MCF 10A (cell line): ENCODE results near the gene CACNG7. TPM values are rescaled to one million over a fixed set of nuclear protein-coding genes. Genes with fewer than 3 reads are reported as not detected.
A peak's percentile ranks its signal among the peaks of the same experiment; 100 is the strongest.

Source experiments
- BruUV-seq: library from RNA; stranded (reverse); fragments of 400-500 nt; replicated peaks from 2 replicates; lab custom pipeline; 2021; lab: Mats Ljungman, UMichigan
- CTCF ChIA-PET: fragments of 300-600 bp; sonication (Branson Sonifier 250); formaldehyde crosslinking; extraction: SDS; loops from one replicate; lab custom pipeline; 2021; ENCODE audit warnings: antibody characterized with exemption, inconsistent platforms; lab: Yijun Ruan, JAX
- POLR2A ChIA-PET: fragments of 300-600, 350-650 bp; sonication (Branson Sonifier 250); formaldehyde crosslinking; extraction: SDS; loops from one replicate; lab custom pipeline; 2020; ENCODE audit warnings: antibody characterized with exemption, inconsistent platforms; lab: Yijun Ruan, JAX
- DNase-seq: peaks from one replicate; pipeline ENCODE4 v3.0.0-alpha.2; 2018; ENCODE audit not compliant: unreplicated experiment
- H3K27ac Mint-ChIP-seq: one replicate; pipeline ENCODE4 v1.8.0; 2022; ENCODE audit warnings: mild to moderate bottlenecking, low read depth, mixed read lengths; ENCODE audit not compliant: unreplicated experiment
- H3K27me3 Mint-ChIP-seq: one replicate; pipeline ENCODE4 v1.8.0; 2022; ENCODE audit warnings: mixed read lengths; ENCODE audit not compliant: insufficient read depth, unreplicated experiment
- H3K36me3 Mint-ChIP-seq: one replicate; pipeline ENCODE4 v1.8.0; 2022; ENCODE audit warnings: mild to moderate bottlenecking, moderate library complexity, mixed read lengths; ENCODE audit not compliant: insufficient read depth, unreplicated experiment
- H3K4me1 Mint-ChIP-seq: one replicate; pipeline ENCODE4 v1.8.0; 2022; ENCODE audit warnings: mixed read lengths; ENCODE audit not compliant: insufficient read depth, unreplicated experiment
- H3K4me3 Mint-ChIP-seq: one replicate; pipeline ENCODE4 v1.8.0; 2022; ENCODE audit warnings: mild to moderate bottlenecking, moderate library complexity, mixed read lengths; ENCODE audit not compliant: unreplicated experiment
- H3K9me3 Mint-ChIP-seq: one replicate; pipeline ENCODE4 v1.8.0; 2022; ENCODE audit warnings: mixed read lengths; ENCODE audit not compliant: unreplicated experiment
- CTCF ChIP-seq: fragments of 200-600 bp; IDR thresholded peaks from one replicate; pipeline ENCODE4 v1.8.0; 2022; ENCODE audit warnings: antibody characterized with exemption, mild to moderate bottlenecking; ENCODE audit not compliant: unreplicated experiment
- intact Hi-C: fragments of 100-400 bp; cut with micrococcal nuclease; formaldehyde crosslinking; loops from 2 replicates; pipeline ENCODE4 v1.14.1; 2022
- total RNA-seq: library from RNA; stranded (reverse); gene quantifications from 2 replicates; pipeline ENCODE4 v1.2.3, GENCODE V29; 2022

The CACNG7 gene
- total RNA-seq, 1 experiment from 2014 or later, result not detected

GRCh38 chr19:53908106-53908934, 758 bp upstream of the CACNG7 start:
- H3K4me1 Mint-ChIP-seq, result peaks cover 7% of the 10 kb centered on the region
- intact Hi-C loops, result loop anchor here (5.0 kb wide), 1 partner anchor 66 kb away; no protein-coding TSS in a partner anchor
- peaks cover 84% of the 10 kb centered on the region for H3K27me3 Mint-ChIP-seq
- peak; percentile 47 for DNase-seq
- peaks cover 7% of the 10 kb centered on the region for H3K9me3 Mint-ChIP-seq
- peaks cover 6% of the 10 kb centered on the region for H3K36me3 Mint-ChIP-seq
- TF ChIP-seq CTCF, result no peak
- BruUV-seq, result no TSS peak
- ChIA-PET POLR2A (no interaction called here), CTCF (interaction anchor here (0.6 to 1.6 kb wide), 4 partner anchors 9 to 118 kb away, joined by 3 to 10 read pairs (median 6); no protein-coding TSS in a partner anchor)
- no peak overlapping the region for H3K4me3 Mint-ChIP-seq
- no peak overlapping the region for H3K27ac Mint-ChIP-seq

GRCh38 chr19:53909471-53910169, 542 bp downstream of the CACNG7 start:
- Mint-ChIP-seq H3K9me3 (peaks cover 9% of the 10 kb centered on the region), H3K4me3 (no peak overlapping the region), H3K27ac (no peak overlapping the region), H3K4me1 (peaks cover 7% of the 10 kb centered on the region), H3K36me3 (peaks cover 6% of the 10 kb centered on the region), H3K27me3 (peaks cover 74% of the 10 kb centered on the region)
- ChIA-PET POLR2A (no interaction called here), CTCF (interaction anchor here (0.6 to 0.7 kb wide), 2 partner anchors 104 to 227 kb away, joined by 3 to 4 read pairs; no protein-coding TSS in a partner anchor)
- no peak for TF ChIP-seq CTCF
- intact Hi-C loops, result loop anchor here (5.0 kb wide), 1 partner anchor 67 kb away; no protein-coding TSS in a partner anchor
- BruUV-seq, result no TSS peak
- no peak for DNase-seq

DNA sequence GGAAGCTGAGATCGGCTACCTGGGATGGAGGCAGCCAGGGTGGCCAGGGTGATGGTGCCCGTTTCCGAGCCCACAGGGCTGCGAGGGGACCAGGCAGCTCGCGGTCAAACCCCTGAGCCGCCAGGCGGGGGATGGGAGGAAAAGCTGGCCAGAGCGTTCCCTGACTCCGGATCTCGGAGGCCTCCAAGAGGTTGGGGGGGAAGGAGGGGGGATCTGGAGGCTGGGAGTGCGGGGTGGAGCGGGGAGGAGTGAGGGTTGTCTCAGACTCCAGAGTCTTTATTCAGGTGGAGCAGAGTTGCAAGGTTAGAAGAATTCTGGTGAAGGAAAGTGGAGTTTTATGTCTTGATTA, 1.1 kb downstream of the CACNG7 start:
- Mint-ChIP-seq H3K4me1 (peaks cover 7% of the 10 kb centered on the region), H3K9me3 (peaks cover 14% of the 10 kb centered on the region), H3K4me3 (no peak overlapping the region), H3K36me3 (peaks cover 6% of the 10 kb centered on the region), H3K27me3 (peaks cover 69% of the 10 kb centered on the region), H3K27ac (no peak overlapping the region)
- ChIA-PET CTCF (interaction anchor here (0.6 to 0.7 kb wide), 2 partner anchors 104 to 227 kb away, joined by 3 to 4 read pairs; no protein-coding TSS in a partner anchor), POLR2A (no interaction called here)
- no peak for TF ChIP-seq CTCF
- intact Hi-C loops, result no loop called here
- BruUV-seq, result no TSS peak
- no peak for DNase-seq

DNA sequence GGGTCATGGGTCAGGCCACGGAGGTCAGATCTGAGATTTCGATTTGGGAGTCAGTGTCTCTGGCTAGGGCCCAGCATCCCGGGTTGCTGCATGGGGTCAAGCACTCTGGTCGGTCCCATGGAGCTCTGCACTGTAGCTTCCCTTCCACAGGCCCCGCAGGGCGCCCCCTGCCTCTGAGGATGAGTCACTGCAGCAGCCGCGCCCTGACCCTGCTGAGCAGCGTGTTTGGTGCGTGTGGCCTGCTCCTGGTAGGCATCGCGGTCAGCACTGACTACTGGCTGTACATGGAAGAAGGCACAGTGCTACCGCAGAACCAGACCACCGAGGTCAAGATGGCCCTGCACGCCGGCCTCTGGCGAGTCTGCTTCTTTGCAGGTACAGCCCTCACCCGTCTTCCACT, 3.6 kb downstream of the CACNG7 start:
- ChIA-PET POLR2A (no interaction called here), CTCF (interaction anchor here (0.7 to 0.9 kb wide), 3 partner anchors 110 to 209 kb away, joined by 3 to 4 read pairs (median 4); no protein-coding TSS in a partner anchor)
- no TSS peak for BruUV-seq
- DNase-seq, result no peak
- TF ChIP-seq CTCF, result peak; percentile 21
- H3K9me3 Mint-ChIP-seq, result peaks cover 15% of the 10 kb centered on the region
- no peak overlapping the region for H3K27ac Mint-ChIP-seq
- peaks cover 44% of the 10 kb centered on the region for H3K27me3 Mint-ChIP-seq
- H3K4me1 Mint-ChIP-seq, result peaks cover 7% of the 10 kb centered on the region
- intact Hi-C loops, result no loop called here
- H3K36me3 Mint-ChIP-seq, result peaks cover 6% of the 10 kb centered on the region
- no peak overlapping the region for H3K4me3 Mint-ChIP-seq
